ENCODE data around the gene ABHD10. TPM values are rescaled to one million over a fixed set of nuclear protein-coding genes. Genes with fewer than 3 reads are reported as not detected.

Gene ABHD10
- polyA plus RNA-seq, 2 of the 4 experiments (the other 2 are of a cell fraction), result 31.8 to 42.1 TPM

DNA sequence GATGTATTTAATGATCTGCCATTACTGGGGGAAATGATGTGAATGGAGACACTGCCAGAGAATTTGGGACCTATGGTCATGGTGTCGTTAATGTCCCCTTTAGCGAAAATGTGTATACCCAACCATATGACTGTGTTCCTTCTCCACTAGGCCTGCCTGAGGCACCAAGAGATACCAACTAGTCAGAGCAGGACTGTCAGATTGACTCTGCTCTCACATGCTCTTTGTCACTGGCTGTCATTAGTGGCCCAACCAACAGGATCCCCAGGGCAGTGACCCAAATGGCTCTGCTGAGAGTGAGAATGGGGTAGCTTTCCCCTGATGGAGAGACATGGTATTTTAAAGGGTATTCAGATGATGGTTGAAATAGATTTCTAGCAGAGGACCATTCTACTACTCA is 22.7 kb downstream of the ABHD10 start:
- Histone ChIP-seq H3K4me1 (no peaks in the 10 kb centered on the region; the same call in 2 of the 3 replicates), H3K27ac (no peak overlapping the region), H3K9me3 (no peaks in the 10 kb centered on the region), H3K4me2 (no peak overlapping the region), H3K4me3 (no peak overlapping the region)
- ChIA-PET POLR2A (no interaction called here), CTCF (interaction anchor here (1.0 to 6.6 kb wide), 6 partner anchors 9 to 283 kb away, joined by 3 to 81 read pairs (median 5); partner anchors contain the start of gene ABHD10)
- no peak for FAIRE-seq
- 94% methylated on average over 2 of the region's 2 CpGs for WGBS (ENCODE audit: missing lambda C conversion rate)
- TF ChIP-seq NR3C1 (IDR thresholded peaks at IDR 0.05) (no peak), CEBPB (IDR thresholded peaks at IDR 0.05) (no peak), KDM5A (IDR thresholded peaks at IDR 0.05) (no peak), HOXB13 (CRISPR knock-in tag; IDR thresholded peaks at IDR 0.05; ENCODE audit: low read depth) (no peak), MAZ (IDR thresholded peaks at IDR 0.05; ENCODE audit: borderline replicate concordance, low read depth, low read length) (no peak), BHLHE40 (IDR thresholded peaks at IDR 0.05; ENCODE audit: low read depth, low read length) (no peak), TP53 (CRISPR knock-in tag; IDR thresholded peaks at IDR 0.05) (no peak), USF2 (IDR thresholded peaks at IDR 0.05) (no peak), BCL3 (IDR thresholded peaks at IDR 0.05) (no peak), HEYL (CRISPR knock-in tag; IDR thresholded peaks at IDR 0.05) (no peak), RARB (CRISPR knock-in tag; IDR thresholded peaks at IDR 0.05) (no peak), HDAC2 (IDR thresholded peaks at IDR 0.05) (no peak), RAD21 (conservative IDR thresholded peaks at IDR 0.05 in 1 of 2, IDR thresholded peaks at IDR 0.05 in 1 of 2) (no peak), ZNF302 (CRISPR knock-in tag; IDR thresholded peaks at IDR 0.05) (no peak), SMC3 (IDR thresholded peaks at IDR 0.05) (no peak), RCOR1 (IDR thresholded peaks at IDR 0.05; ENCODE audit: low read depth, low read length) (no peak)
- TF ChIP-seq, protein P1, sequence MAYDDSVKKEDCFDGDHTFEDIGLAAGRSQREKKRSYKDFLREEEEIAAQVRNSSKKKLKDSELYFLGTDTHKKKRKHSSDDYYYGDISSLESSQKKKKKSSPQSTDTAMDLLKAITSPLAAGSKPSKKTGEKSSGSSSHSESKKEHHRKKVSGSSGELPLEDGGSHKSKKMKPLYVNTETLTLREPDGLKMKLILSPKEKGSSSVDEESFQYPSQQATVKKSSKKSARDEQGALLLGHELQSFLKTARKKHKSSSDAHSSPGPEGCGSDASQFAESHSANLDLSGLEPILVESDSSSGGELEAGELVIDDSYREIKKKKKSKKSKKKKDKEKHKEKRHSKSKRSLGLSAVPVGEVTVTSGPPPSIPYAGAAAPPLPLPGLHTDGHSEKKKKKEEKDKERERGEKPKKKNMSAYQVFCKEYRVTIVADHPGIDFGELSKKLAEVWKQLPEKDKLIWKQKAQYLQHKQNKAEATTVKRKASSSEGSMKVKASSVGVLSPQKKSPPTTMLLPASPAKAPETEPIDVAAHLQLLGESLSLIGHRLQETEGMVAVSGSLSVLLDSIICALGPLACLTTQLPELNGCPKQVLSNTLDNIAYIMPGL (CRISPR knock-in tag; IDR thresholded peaks at IDR 0.05; ENCODE audit: borderline replicate concordance), result no peak
- TF ChIP-seq, protein P2, sequence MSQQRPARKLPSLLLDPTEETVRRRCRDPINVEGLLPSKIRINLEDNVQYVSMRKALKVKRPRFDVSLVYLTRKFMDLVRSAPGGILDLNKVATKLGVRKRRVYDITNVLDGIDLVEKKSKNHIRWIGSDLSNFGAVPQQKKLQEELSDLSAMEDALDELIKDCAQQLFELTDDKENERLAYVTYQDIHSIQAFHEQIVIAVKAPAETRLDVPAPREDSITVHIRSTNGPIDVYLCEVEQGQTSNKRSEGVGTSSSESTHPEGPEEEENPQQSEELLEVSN (IDR thresholded peaks at IDR 0.05; ENCODE audit: borderline replicate concordance, low read depth), result no peak
- ATAC-seq, result no peak
- DNase-seq (ENCODE audit: low read depth in 1 of 2, low spot score in 1 of 2), result no peak

- Histone ChIP-seq H3K4me1 (no peaks in the 10 kb centered on the region; the same call in 2 of the 3 replicates), H3K9me3 (no peaks in the 10 kb centered on the region), H3K4me2 (no peak overlapping the region), H3K27ac (no peak overlapping the region), H3K4me3 (no peak overlapping the region)
- WGBS (ENCODE audit: missing lambda C conversion rate), result 54% methylated on average over 8 of the region's 8 CpGs
- TF ChIP-seq CBX2 (IDR thresholded peaks at IDR 0.05; ENCODE audit: borderline replicate concordance, low read depth), result no peak
- TF ChIP-seq HES2 (IDR thresholded peaks at IDR 0.05), result no peak
- TF ChIP-seq CEBPB (IDR thresholded peaks at IDR 0.05), result no peak
- no peak for TF ChIP-seq PHF8 (IDR thresholded peaks at IDR 0.05; ENCODE audit: borderline replicate concordance, low read depth)
- TF ChIP-seq ZC3H11A (IDR thresholded peaks at IDR 0.05), result no peak
- TF ChIP-seq, protein P1 (CRISPR knock-in tag; IDR thresholded peaks at IDR 0.05; ENCODE audit: borderline replicate concordance), result no peak
- TF ChIP-seq RAD21 (conservative IDR thresholded peaks at IDR 0.05 in 1 of 2, IDR thresholded peaks at IDR 0.05 in 1 of 2), result no peak
- TF ChIP-seq TFCP2L1 (CRISPR knock-in tag; IDR thresholded peaks at IDR 0.05), result no peak
- no peak for TF ChIP-seq HOXB13 (CRISPR knock-in tag; IDR thresholded peaks at IDR 0.05; ENCODE audit: low read depth)
- no peak for TF ChIP-seq BCL3 (IDR thresholded peaks at IDR 0.05)
- TF ChIP-seq GATA3 (IDR thresholded peaks at IDR 0.05; ENCODE audit: borderline replicate concordance), result no peak
- TF ChIP-seq EHMT2 (IDR thresholded peaks at IDR 0.05; ENCODE audit: low read depth), result no peak
- no peak for DNase-seq (ENCODE audit: low read depth in 1 of 2, low spot score in 1 of 2)
- ATAC-seq, result no peak
- ChIA-PET POLR2A (no interaction called here), CTCF (interaction anchor here (1.0 to 6.6 kb wide), 10 partner anchors 9 to 335 kb away, joined by 3 to 81 read pairs (median 4); partner anchors contain the start of gene ABHD10)
- FAIRE-seq, result no peak
These were observed 23.5 kb downstream of the ABHD10 start for GRCh38 chr3:112002096-112002971.
